ENCODE results near the gene FFAR2.

DNA sequence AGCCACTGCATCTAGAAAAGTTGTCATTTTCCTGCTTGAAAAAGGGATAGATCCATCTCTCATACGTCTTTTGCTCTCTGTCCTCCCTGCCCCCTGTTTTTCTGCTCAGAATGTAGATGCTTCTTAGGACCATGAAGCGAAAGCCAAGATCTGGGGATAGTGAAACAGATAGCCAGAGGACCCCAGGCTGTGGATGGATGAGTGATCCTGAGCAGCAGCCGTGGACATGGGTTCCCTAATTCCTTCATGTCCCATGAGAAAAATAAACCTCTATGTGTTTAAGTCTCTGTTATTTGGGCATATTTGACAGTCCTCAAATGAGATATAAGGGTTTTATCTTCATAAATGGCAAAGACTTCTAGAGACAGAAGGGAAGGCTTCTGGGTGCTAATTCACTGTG is 12.2 kb upstream of the FFAR2 start:
- TF ChIP-seq, protein P1, sequence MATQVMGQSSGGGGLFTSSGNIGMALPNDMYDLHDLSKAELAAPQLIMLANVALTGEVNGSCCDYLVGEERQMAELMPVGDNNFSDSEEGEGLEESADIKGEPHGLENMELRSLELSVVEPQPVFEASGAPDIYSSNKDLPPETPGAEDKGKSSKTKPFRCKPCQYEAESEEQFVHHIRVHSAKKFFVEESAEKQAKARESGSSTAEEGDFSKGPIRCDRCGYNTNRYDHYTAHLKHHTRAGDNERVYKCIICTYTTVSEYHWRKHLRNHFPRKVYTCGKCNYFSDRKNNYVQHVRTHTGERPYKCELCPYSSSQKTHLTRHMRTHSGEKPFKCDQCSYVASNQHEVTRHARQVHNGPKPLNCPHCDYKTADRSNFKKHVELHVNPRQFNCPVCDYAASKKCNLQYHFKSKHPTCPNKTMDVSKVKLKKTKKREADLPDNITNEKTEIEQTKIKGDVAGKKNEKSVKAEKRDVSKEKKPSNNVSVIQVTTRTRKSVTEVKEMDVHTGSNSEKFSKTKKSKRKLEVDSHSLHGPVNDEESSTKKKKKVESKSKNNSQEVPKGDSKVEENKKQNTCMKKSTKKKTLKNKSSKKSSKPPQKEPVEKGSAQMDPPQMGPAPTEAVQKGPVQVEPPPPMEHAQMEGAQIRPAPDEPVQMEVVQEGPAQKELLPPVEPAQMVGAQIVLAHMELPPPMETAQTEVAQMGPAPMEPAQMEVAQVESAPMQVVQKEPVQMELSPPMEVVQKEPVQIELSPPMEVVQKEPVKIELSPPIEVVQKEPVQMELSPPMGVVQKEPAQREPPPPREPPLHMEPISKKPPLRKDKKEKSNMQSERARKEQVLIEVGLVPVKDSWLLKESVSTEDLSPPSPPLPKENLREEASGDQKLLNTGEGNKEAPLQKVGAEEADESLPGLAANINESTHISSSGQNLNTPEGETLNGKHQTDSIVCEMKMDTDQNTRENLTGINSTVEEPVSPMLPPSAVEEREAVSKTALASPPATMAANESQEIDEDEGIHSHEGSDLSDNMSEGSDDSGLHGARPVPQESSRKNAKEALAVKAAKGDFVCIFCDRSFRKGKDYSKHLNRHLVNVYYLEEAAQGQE (IDR thresholded peaks at IDR 0.05) = no peak
- no peak for TF ChIP-seq MAFK (IDR thresholded peaks at IDR 0.05; ENCODE audit: partially characterized antibody)
- no peak for TF ChIP-seq RCOR1 (IDR thresholded peaks at IDR 0.05; ENCODE audit: low read depth, low read length)
- TF ChIP-seq NR3C1 (IDR thresholded peaks at IDR 0.05) = no peak
- no peak for TF ChIP-seq POLR2A (IDR thresholded peaks at IDR 0.05; ENCODE audit: low read length)
- TF ChIP-seq RAD21 (conservative IDR thresholded peaks at IDR 0.05 in 1 of 2, IDR thresholded peaks at IDR 0.05 in 1 of 2) = no peak
- TF ChIP-seq, protein P2, sequence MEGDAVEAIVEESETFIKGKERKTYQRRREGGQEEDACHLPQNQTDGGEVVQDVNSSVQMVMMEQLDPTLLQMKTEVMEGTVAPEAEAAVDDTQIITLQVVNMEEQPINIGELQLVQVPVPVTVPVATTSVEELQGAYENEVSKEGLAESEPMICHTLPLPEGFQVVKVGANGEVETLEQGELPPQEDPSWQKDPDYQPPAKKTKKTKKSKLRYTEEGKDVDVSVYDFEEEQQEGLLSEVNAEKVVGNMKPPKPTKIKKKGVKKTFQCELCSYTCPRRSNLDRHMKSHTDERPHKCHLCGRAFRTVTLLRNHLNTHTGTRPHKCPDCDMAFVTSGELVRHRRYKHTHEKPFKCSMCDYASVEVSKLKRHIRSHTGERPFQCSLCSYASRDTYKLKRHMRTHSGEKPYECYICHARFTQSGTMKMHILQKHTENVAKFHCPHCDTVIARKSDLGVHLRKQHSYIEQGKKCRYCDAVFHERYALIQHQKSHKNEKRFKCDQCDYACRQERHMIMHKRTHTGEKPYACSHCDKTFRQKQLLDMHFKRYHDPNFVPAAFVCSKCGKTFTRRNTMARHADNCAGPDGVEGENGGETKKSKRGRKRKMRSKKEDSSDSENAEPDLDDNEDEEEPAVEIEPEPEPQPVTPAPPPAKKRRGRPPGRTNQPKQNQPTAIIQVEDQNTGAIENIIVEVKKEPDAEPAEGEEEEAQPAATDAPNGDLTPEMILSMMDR (IDR thresholded peaks at IDR 0.05) = no peak

Data from A549 (cell line).